Stimulated activated CD8-positive, alpha-beta memory T cell treated with anti-CD3 and anti-CD28 coated beads, Interleukin-15, amount 100 ng/mL, for 48 hours (primary cell): ENCODE results near the gene SORCS3.

Source experiments
- DNase-seq, 2 donors: peaks; one replicate each; pipeline ENCODE4 v3.0.0-alpha.2; 2020; ENCODE audit warnings: low read depth in 2 of 2

SORCS3 gene

GRCh38 chr10:105017691-105018090 lies 376.6 kb downstream of the SORCS3 start:
- no peak for DNase-seq

DNA sequence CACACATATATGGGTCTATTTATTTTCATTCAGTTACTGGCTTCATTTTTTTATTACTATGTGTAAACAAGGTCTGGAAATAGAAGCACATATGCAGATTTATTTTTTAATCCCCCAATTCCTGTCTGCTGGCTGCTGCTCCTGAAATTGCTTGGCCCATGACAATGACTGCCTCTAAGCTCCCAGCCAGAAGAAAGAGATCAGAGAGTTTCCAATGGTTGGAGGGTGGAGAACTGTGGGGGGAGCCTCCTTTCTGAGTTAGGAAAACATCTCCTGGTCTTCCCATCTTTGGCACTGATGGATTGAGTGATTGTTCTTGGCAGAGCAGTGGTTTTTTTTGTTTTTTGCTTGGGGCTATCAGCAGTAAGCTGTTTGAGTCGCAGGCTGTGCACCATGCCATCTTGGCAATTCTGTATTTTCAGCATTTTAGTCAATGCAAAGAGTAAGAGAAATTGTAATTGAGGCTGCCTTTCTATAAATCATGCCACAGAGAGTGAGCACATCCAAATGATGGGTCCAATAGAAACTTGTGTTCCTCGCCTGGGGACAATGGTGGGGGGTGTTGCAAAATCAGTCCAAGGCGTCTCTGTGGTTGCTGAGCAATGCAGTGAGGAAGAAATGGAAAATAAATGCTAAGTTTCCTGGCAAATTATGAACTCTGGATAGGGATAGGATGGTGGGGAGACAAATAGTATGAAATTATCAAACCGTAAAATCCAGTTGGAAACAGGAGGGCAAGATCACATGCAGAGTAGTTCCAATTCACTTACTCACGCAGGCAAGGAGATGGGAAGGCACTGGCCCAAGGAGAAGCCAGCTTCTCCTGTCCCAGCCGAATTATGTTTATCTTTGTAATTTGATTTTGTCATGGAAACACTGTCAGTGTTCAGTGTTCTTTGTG lies 382.4 kb downstream of the SORCS3 start:
- DNase-seq, result no peak

DNA sequence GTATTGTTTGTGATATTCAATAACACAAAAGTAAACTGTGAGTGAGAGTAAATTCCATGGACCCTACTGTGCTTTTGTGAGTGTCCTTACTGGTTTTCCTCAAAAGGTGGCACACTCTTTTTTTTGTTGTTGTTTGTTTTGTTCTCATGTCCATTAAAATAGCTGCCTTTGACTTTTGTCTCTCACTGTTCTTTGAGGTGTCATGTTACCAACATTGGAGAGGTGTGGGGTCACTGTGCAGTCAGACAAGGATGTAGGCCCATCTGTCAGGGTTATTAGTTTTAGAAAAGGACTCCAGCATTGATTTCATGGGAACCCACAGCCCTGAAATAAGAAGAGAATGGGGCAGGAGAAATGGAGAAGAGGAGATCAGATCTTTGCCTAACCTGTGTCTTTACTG lies 383.1 kb downstream of the SORCS3 start:
- no peak for DNase-seq

- no peak for DNase-seq
Measured at GRCh38 chr10:105025092-105025491, 384.0 kb downstream of the SORCS3 start.

- DNase-seq, result no peak
Measured at GRCh38 chr10:105026566-105026965, 385.5 kb downstream of the SORCS3 start.

DNA sequence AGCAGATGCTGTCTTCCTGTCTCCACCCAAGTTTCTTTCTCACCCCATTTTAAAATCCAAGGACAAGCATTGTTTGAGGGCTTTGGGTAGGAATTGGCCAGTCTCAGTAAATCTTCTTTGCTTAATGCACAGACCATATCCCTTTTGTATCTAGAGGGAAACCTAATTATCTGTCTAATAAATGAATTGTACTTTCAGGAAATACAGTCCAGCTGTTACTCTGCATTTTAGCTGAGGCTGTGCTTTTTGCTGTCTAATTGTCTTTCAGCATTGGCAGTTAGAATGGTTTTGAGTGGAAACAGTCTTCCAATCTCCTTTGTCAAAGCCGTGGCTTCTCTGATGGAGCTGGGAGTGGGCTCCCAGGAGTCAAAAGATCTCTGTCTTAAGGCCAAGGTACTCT lies 388.2 kb downstream of the SORCS3 start:
- DNase-seq, result no peak

GRCh38 chr10:105037022-105037421 lies 395.9 kb downstream of the SORCS3 start:
- DNase-seq, result no peak

- DNase-seq, result no peak
Measured at GRCh38 chr10:105041956-105042355, 400.9 kb downstream of the SORCS3 start.

DNA sequence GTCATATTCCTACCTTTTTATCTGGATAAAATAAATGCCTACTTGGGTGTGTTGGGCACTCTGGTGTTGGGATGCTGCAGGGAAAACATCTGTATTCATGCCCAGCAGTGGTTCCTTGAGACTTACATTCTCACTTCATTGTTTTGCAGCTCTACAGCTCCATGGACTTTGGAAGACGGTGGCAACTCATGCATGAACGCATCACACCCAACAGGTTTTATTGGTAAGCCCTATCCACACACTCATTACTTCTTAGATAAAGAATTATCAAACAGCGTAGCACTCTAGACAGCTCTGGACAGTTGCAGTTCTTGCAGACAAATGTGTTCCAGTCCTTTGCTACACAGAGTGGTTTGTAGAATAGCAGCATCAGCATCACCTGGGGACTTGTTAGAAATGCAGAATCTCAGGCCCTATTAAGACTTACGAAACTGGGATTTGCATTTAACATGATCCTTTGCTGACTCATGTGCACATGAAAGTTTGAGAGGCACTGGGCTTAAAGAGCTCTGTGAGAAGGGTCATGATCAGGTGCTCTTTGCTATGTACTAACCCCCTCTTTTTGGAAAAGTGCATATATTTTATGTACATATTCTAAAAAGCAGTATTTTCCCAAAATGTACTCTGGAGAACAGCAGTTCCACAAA lies 401.9 kb downstream of the SORCS3 start:
- no peak for DNase-seq

DNA sequence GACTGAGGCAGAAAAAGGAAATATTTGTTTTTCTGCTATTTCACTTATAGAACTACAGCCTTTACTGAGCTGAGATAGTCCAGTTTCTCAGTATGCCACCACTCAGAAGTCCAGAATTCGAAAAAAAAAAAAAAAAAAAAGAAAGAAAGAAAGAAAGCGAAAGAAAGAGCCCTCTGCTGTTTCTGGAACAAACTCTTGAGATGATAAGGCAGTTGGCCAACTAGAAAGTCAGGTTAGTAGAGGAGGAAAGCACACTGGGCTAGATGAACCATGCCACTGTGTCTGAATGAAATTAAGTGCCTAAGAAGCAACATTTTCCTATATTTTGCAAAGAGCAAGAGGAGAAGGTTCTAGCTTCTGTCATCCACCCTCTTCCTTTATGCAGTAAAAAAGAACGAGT lies 403.8 kb downstream of the SORCS3 start:
- no peak for DNase-seq

- DNase-seq, result no peak
Measured at GRCh38 chr10:105056413-105056812, 415.3 kb downstream of the SORCS3 start.

DNA sequence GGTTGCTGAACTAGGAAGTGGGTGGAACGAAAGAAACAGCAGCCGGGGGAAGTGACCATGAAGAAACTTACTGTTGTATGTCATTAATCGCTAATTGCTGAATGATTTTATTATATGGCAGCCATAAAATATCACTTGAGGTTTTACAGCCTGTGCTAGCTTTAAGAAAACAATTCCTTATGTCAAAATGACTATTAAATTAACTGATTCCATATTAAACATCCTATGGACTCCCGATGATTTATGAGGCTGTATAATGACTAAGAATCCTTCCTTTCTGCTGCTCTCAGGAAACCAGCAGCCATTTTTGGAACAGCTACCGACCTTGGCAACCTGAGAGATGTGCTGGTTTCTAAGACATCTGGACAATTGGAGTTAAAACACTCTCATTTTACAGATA lies 421.9 kb downstream of the SORCS3 start:
- no peak for DNase-seq

DNA sequence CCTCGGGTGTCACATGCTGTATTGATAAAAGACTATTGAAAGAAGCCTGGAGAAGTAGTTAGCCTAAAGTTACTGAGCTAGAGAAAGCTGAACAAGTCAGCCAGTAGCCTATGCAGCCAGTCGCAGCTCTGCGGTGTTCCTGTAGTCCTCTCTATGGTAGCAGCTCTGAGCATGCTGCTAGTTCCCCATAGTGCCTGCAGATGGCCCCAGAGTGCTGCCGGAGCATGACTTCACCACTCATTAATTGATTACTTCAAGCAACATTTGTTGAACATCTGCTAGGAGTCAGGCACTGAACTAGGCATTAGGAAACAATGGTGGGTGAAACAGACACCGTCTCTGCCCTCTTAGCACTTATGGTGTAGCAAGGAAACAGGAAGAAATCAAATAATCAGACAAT lies 422.7 kb downstream of the SORCS3 start:
- no peak for DNase-seq

GRCh38 chr10:105068497-105068896 lies 427.4 kb downstream of the SORCS3 start:
- DNase-seq, result no peak

DNA sequence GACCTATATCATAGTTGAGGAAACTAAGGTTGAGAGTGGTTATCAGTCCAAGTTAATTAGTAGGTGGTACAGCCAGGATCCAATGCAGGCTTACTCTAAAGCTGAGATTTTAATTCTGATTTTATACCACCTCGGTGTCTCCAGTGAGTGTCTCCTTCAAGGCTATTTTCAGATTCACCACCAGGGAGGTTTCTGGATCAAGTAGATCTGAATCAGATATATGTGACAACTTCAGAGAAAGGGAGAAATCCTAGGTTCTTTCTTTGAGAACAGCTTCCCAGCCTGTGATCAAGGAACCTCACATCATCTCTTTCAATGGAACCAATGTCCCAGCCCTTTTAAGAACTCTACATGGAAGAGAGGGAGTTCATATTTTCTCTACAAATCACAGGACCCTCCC lies 429.2 kb downstream of the SORCS3 start:
- no peak for DNase-seq

GRCh38 chr10:105070952-105071351 lies 429.9 kb downstream of the SORCS3 start:
- DNase-seq, result no peak

- no peak for DNase-seq
Measured at GRCh38 chr10:105071980-105072379, 430.9 kb downstream of the SORCS3 start.

GRCh38 chr10:105073999-105074398 lies 432.9 kb downstream of the SORCS3 start:
- DNase-seq, result no peak

GRCh38 chr10:105075031-105075430 lies 433.9 kb downstream of the SORCS3 start:
- DNase-seq, result no peak

DNA sequence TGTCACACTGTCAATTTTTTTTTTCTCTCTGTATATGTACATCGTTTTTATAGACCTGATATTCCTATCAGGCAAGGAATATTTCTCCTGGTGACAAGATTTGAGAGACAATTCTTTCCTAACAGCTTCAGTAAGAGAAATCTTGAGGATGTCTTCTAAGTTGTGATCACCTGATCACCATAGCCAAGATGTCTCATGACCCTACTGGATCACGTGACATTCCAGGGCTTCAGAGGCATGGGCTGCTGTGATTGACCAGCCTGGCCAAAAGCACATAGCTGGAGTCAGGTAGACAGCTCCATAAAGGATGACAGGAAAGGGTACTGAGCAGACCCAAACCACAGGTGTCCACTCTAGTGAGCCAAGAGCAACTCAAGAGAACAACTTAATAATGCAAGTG lies 444.9 kb downstream of the SORCS3 start:
- DNase-seq, result no peak

DNA sequence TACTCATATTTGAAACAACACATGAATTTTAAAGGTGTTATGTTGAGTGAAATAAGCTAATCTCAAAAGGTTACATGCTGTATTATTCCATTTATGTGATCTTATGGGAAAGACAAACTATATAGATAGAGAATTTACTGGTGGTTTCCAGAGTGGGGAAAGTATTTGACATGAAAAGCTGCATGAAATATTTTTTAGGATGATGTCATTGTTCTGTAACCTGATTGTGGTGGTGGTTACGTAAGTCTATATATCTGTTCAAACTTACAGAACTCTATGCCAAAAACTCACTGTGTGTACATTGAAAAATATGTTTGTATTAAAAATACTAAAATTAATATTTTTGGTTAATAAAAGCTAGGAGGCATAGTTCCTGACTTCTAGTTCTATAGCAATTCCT lies 453.0 kb downstream of the SORCS3 start:
- DNase-seq, result no peak

DNA sequence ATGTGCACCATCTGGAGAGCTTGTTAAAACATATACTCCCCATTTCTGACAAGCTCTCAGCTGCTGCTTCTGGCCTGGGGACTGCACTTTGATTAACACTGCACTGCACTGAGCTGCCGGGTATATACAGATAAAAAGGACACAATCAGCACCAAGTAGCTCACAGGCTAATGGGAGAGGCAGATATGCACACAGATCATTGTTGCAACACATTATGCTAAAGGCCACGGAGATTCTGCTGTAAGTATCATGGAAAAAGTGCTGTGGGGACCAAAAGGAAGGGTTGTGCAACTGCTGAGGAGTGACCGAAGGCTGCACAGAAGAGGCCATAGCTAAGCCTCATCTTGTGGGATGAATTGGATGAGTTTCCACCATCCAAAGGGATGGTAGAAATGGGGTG lies 455.2 kb downstream of the SORCS3 start:
- no peak for DNase-seq

GRCh38 chr10:105102977-105103376 lies 461.9 kb downstream of the SORCS3 start:
- no peak for DNase-seq
